Epithelial cell of esophagus (primary cell): Measurements from ENCODE around the gene MAD2L2.

Experiments used
- DNase-seq: peaks from one replicate; pipeline ENCODE4 v3.0.0; 2010; ENCODE audit warnings: low read depth
- H3K4me3 ChIP-seq: 2 replicates; pipeline ENCODE4 v1.5.1; 2011; ENCODE audit warnings: mild to moderate bottlenecking, low read length, control low read depth
- CTCF ChIP-seq: IDR thresholded peaks from 2 replicates; pipeline ENCODE4 v1.5.1; 2011; ENCODE audit warnings: low read depth, mild to moderate bottlenecking, low read length, control low read depth, inconsistent platforms; ENCODE audit not compliant: insufficient read depth; ENCODE audit errors: missing control alignments

Gene MAD2L2

GRCh38 chr1:11693024-11693590 is 12.2 kb upstream of the MAD2L2 start:
- DNase-seq: peak; percentile 83
- no peak overlapping the region for H3K4me3 ChIP-seq
- no peak for TF ChIP-seq CTCF

GRCh38 chr1:11691928-11692711 is 11.2 kb upstream of the MAD2L2 start:
- no peak for DNase-seq
- H3K4me3 ChIP-seq: no peak overlapping the region
- no peak for TF ChIP-seq CTCF

- no peak for TF ChIP-seq CTCF
- peak within 1 kb of the TSS; percentile 21 for H3K4me3 ChIP-seq
Measured at GRCh38 chr1:11691302-11691914, 10.5 kb upstream of the MAD2L2 start, which contains the start of gene DRAXIN. Gene DRAXIN (plus strand): TSS chr1:11691710. CDS start chr1:11706259, 14,549 bp downstream.

GRCh38 chr1:11690397-11691301 is 9.7 kb upstream of the MAD2L2 start:
- H3K4me3 ChIP-seq: peak overlapping the region; percentile 21
- no peak for DNase-seq
- no peak for TF ChIP-seq CTCF

More at GRCh38 chr1:11691302-11691914, 10.5 kb upstream of the MAD2L2 start, which contains the start of gene DRAXIN:
- DNase-seq: no peak

- DNase-seq: no peak
- H3K4me3 ChIP-seq: no peak overlapping the region
- TF ChIP-seq CTCF: no peak
Measured at GRCh38 chr1:11688506-11688905, 7.6 kb upstream of the MAD2L2 start.

GRCh38 chr1:11685210-11685752 is 4.3 kb upstream of the MAD2L2 start:
- H3K4me3 ChIP-seq: no peak overlapping the region
- no peak for DNase-seq
- no peak for TF ChIP-seq CTCF
